PC-9 (cell line): ENCODE results near the gene APBA3. TPM values are rescaled to one million over a fixed set of nuclear protein-coding genes. Genes with fewer than 3 reads are reported as not detected.

Experiments used
- Bru-seq: library from RNA; stranded (reverse); fragments of 400-500 nt; gene quantifications from one replicate; lab custom pipeline; 2021; lab: Mats Ljungman, UMichigan
- BruChase-seq, 2 experiments: library from RNA; stranded (reverse); fragments of 400-500 nt; gene quantifications; one replicate each; lab custom pipeline; 2021; lab: Mats Ljungman, UMichigan
- BruUV-seq: library from RNA; stranded (reverse); fragments of 400-500 nt; replicated peaks from 2 replicates; lab custom pipeline; 2021; lab: Mats Ljungman, UMichigan
- CTCF ChIA-PET: fragments of 300-600 bp; sonication (Branson Sonifier 250); formaldehyde crosslinking; loops from one replicate; lab custom pipeline; 2022; ENCODE audit warnings: antibody characterized with exemption; lab: Charles Lee
- POLR2A ChIA-PET: fragments of 300-600 bp; sonication (Branson Sonifier 250); formaldehyde crosslinking; loops from one replicate; lab custom pipeline; 2022; ENCODE audit warnings: antibody characterized with exemption; ENCODE audit not compliant: unreplicated experiment; lab: Charles Lee
- DNase-seq, 2 experiments: peaks; one replicate each; pipeline versions ENCODE4 v3.0.0 to v3.0.0-alpha.2; 2015 to 2022; ENCODE audit warnings: mixed read lengths in 1 of 2
- H2AFZ ChIP-seq: fragments of 200-600 bp; sonication (generic); 2 replicates; pipeline ENCODE4 v1.8.1; 2017; ENCODE audit warnings: antibody characterized with exemption
- H3F3A ChIP-seq: fragments of 200-600 bp; sonication (generic); 2 replicates; pipeline ENCODE4 v1.8.1; 2017; ENCODE audit warnings: antibody characterized with exemption, mild to moderate bottlenecking, low read depth; ENCODE audit not compliant: insufficient read depth
- H3K27ac ChIP-seq: fragments of 200-600 bp; sonication (generic); 2 replicates; pipeline ENCODE4 v1.6.1; 2016; ENCODE audit warnings: mixed run types
- H3K27me3 ChIP-seq: fragments of 200-600 bp; sonication (generic); 2 replicates; pipeline ENCODE4 v1.6.1; 2016; ENCODE audit warnings: low read depth, mixed run types; ENCODE audit not compliant: insufficient read depth
- H3K36me3 ChIP-seq: fragments of 200-600 bp; sonication (generic); 2 replicates; pipeline ENCODE4 v1.6.1; 2016; ENCODE audit warnings: low read depth, mixed run types
- H3K4me1 ChIP-seq: fragments of 200-600 bp; sonication (generic); replicated peaks from 2 replicates; pipeline ENCODE4 v1.6.1; 2016; ENCODE audit warnings: mixed run types; ENCODE audit not compliant: insufficient read depth
- H3K4me2 ChIP-seq: fragments of 200-600 bp; sonication (generic); 2 replicates; pipeline ENCODE4 v1.6.1; 2017; ENCODE audit warnings: mixed run types
- H3K4me3 ChIP-seq: fragments of 200-600 bp; sonication (generic); 2 replicates; pipeline ENCODE4 v1.6.1; 2016; ENCODE audit warnings: mixed run types
- H3K79me2 ChIP-seq: fragments of 200-600 bp; sonication (generic); 2 replicates; pipeline ENCODE4 v1.6.1; 2017; ENCODE audit warnings: low read depth, mixed run types
- H3K9me2 ChIP-seq: fragments of 200-600 bp; sonication (generic); 2 replicates; pipeline ENCODE4 v1.8.1; 2017; ENCODE audit warnings: mild to moderate bottlenecking; ENCODE audit not compliant: insufficient read depth
- H3K9me3 ChIP-seq: fragments of 200-600 bp; sonication (generic); 2 replicates; pipeline ENCODE4 v1.8.1; 2016; ENCODE audit warnings: low read depth; ENCODE audit not compliant: insufficient read depth
- H4K20me1 ChIP-seq: fragments of 200-600 bp; sonication (generic); 2 replicates; pipeline ENCODE4 v1.8.1; 2017; ENCODE audit not compliant: insufficient read depth
- EZH2 ChIP-seq: fragments of 200-600 bp; sonication (generic); IDR thresholded peaks from 2 replicates; pipeline ENCODE4 v1.8.0; 2017; ENCODE audit warnings: antibody characterized with exemption, low read depth
- intact Hi-C: fragments of 100-400 bp; cut with micrococcal nuclease; formaldehyde crosslinking; loops from one replicate; pipeline ENCODE4 v1.10.0; 2022; ENCODE audit not compliant: unreplicated experiment
- long read RNA-seq: library from polyadenylated mRNA; stranded (forward); transcript quantifications from one replicate; pipeline ENCODE4 v2.0.0, GENCODE V29; 2022
- total RNA-seq: library from RNA; stranded (reverse); gene quantifications from 2 replicates; pipeline ENCODE4 v1.2.3, GENCODE V29; 2021
- TF ChIP-seq, protein P1 (sequence below): fragments of 200-600 bp; sonication (generic); conservative IDR thresholded peaks from 2 replicates; pipeline ENCODE4 v1.6.1; 2017; ENCODE audit warnings: mixed run types, antibody characterized with exemption, mild to moderate bottlenecking, moderate library complexity

The APBA3 gene, protein sequence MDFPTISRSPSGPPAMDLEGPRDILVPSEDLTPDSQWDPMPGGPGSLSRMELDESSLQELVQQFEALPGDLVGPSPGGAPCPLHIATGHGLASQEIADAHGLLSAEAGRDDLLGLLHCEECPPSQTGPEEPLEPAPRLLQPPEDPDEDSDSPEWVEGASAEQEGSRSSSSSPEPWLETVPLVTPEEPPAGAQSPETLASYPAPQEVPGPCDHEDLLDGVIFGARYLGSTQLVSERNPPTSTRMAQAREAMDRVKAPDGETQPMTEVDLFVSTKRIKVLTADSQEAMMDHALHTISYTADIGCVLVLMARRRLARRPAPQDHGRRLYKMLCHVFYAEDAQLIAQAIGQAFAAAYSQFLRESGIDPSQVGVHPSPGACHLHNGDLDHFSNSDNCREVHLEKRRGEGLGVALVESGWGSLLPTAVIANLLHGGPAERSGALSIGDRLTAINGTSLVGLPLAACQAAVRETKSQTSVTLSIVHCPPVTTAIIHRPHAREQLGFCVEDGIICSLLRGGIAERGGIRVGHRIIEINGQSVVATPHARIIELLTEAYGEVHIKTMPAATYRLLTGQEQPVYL
- 16.0 and 22.1 TPM in 2 replicates for total RNA-seq
- percentile 37 among the genes with signal in this experiment for Bru-seq, nascent RNA
- percentile 54 among the genes with signal in this experiment for BruChase-seq, experiment 1, labeled RNA remaining after a 2-hour chase
- BruChase-seq, experiment 2, labeled RNA remaining after a 6-hour chase, result percentile 52 among the genes with signal in this experiment
- long read RNA-seq, transcript APBA3-201 (11 exons, 2,075 nt), result major isoform, 22 of 32 reads
- long read RNA-seq, partial matches to known transcripts, result 3 of 32 reads
- long read RNA-seq, other reads (novel, unspliced or antisense), result 7 of 32 reads

DNA sequence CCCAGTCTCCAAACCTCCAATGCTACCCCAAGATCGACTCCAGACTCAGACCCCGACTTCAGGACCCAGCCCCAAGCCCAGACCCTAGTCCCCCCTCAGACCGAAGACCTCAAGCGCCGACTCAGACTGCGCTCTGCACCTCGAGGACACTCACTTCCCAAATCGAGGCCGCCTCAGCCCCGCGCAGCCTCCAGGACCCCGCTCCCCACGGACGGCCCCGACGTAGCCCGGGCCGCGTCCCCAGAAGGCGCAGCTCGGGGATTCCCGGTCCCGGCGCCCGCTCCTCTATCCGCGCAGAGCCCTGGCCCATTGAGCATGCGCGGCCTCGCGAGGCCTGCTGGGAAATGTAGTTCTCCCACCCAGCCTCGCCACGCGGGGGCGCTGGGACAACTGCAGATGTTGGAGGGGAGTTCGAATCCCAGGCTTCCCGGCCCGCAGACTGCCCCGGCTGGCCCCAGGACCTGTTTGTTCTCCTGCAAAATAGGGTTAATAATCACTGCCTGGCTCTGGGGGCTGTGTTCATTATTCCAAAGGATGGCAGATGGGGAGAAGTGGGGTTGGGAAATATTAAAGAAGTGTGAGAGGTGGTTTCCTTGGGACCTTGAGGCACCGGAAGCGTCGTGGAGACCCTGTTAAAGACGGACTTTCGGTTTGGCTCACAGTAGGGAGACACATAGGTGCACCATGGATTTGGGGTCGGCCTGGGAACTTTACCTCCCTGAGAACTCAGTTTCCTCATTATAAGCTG, at the start of gene APBA3:
Gene APBA3 (minus strand): TSS at position 311 of the 748 bp plus-strand sequence. CDS start 1,428 bp downstream, outside the sequence.
- intact Hi-C loops, result no loop called here
- H2AFZ ChIP-seq, result peak within 1 kb of the TSS; percentile 90
- H3K36me3 ChIP-seq, result no peaks in the 10 kb centered on the region
- no peaks in the 10 kb centered on the region for H3K4me1 ChIP-seq
- no peaks in the 10 kb centered on the region for H3K9me3 ChIP-seq
- no peaks in the 10 kb centered on the region for H3K27me3 ChIP-seq
- H3K27ac ChIP-seq, result peak within 1 kb of the TSS; percentile 76
- peak within 1 kb of the TSS; percentile 76 for H3K4me3 ChIP-seq
- peak within 1 kb of the TSS; percentile 79 for H3K4me2 ChIP-seq
- H3F3A ChIP-seq, result 0 out of 2 replicates have a peak, but pooled peaks cover 3% of the 10 kb centered on the region
- H3K79me2 ChIP-seq, result peaks cover 12% of the 10 kb centered on the region; the same call in 1 of the 2 replicates
- BruUV-seq, result no TSS peak
- peak; percentile 58 to 86 for DNase-seq
- CTCF ChIA-PET, result interaction anchor here (1.6 kb wide), 1 partner anchor 87 kb away, joined by 3 read pairs; no protein-coding TSS in a partner anchor
- POLR2A ChIA-PET, result no interaction called here
- no peak for TF ChIP-seq EZH2
- TF ChIP-seq, protein P1, sequence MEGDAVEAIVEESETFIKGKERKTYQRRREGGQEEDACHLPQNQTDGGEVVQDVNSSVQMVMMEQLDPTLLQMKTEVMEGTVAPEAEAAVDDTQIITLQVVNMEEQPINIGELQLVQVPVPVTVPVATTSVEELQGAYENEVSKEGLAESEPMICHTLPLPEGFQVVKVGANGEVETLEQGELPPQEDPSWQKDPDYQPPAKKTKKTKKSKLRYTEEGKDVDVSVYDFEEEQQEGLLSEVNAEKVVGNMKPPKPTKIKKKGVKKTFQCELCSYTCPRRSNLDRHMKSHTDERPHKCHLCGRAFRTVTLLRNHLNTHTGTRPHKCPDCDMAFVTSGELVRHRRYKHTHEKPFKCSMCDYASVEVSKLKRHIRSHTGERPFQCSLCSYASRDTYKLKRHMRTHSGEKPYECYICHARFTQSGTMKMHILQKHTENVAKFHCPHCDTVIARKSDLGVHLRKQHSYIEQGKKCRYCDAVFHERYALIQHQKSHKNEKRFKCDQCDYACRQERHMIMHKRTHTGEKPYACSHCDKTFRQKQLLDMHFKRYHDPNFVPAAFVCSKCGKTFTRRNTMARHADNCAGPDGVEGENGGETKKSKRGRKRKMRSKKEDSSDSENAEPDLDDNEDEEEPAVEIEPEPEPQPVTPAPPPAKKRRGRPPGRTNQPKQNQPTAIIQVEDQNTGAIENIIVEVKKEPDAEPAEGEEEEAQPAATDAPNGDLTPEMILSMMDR, result peak; percentile 76
- no peaks in the 10 kb centered on the region for H3K9me2 ChIP-seq
- no peaks in the 10 kb centered on the region for H4K20me1 ChIP-seq

DNA sequence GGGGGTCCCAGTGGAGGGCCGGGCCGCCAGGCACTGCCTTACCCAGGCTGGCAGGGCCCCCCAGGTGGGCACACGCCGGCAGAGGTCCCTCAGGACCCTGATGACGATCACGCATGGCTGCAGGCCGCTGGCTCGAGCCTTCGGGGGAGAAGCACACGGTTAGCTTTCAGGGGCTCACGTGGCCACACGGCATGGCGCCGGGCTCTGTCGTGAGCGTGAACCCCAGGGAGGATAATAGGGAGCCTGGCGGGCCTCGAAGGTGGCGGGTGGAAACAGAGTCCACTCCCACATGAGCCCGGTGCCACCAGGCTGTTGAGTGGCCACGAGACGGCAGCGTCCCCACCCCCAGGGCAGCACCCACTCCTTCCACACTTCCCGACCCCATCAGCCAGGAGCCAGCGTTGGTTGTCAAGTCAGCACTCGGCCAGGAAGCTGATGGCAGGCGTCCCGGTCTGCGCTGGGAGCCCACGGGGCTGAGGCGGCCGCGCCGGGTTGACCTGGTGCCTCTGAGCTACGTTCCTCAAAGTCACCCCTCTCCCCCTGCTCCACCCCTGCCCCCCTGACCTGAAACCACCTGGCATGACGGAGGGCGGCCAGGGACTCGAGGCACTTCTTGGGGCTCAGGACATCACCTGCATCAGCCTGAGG, 49.3 kb upstream of the APBA3 start:
- Histone ChIP-seq H3K9me3 (no peaks in the 10 kb centered on the region), H3K4me1 (no peaks in the 10 kb centered on the region), H2AFZ (no peak overlapping the region), H3K9me2 (no peaks in the 10 kb centered on the region), H3K27me3 (peaks cover 8% of the 10 kb centered on the region; the same call in 1 of the 2 replicates), H3K79me2 (no peaks in the 10 kb centered on the region), H3K4me2 (no peak overlapping the region), H4K20me1 (no peaks in the 10 kb centered on the region), H3K4me3 (no peak overlapping the region), H3K27ac (no peak overlapping the region), H3F3A (peaks cover 4% of the 10 kb centered on the region; the same call in 1 of the 2 replicates), H3K36me3 (no peaks in the 10 kb centered on the region)
- intact Hi-C loops, result no loop called here
- CTCF ChIA-PET, result no interaction called here
- POLR2A ChIA-PET, result no interaction called here
- BruUV-seq, result no TSS peak
- TF ChIP-seq, protein P1, result no peak
- no peak for TF ChIP-seq EZH2
- no peak for DNase-seq
